Activated CD4-positive, CD25-positive, alpha-beta regulatory T cell treated with anti-CD3 and anti-CD28 coated beads, Interleukin-2, amount 50 U/mL, for 72 hours (primary cell): ENCODE results near the gene SYT13.
"Not testable (repeated sequence)": the region's sequence is repeated elsewhere in the genome, so short reads cannot be mapped to it uniquely, and the experiment has no call there.

Experiments used
- DNase-seq: peaks from one replicate; pipeline ENCODE4 v3.0.0; 2021

Gene SYT13

GRCh38 chr11:45272701-45273100 lies 13.4 kb downstream of the SYT13 start:
- DNase-seq: no peak

- DNase-seq: no peak
Observed at GRCh38 chr11:45270946-45271716, 15.0 kb downstream of the SYT13 start.

- no peak for DNase-seq
Observed at GRCh38 chr11:45269678-45270077, 16.5 kb downstream of the SYT13 start.

- no peak for DNase-seq
Observed at GRCh38 chr11:45267652-45268299, 18.4 kb downstream of the SYT13 start.

- peak; percentile 39 for DNase-seq
Observed at GRCh38 chr11:45267052-45267451, 19.1 kb downstream of the SYT13 start.

- DNase-seq: no peak
Observed at GRCh38 chr11:45266676-45267020, 19.5 kb downstream of the SYT13 start.

- no peak for DNase-seq
Observed at GRCh38 chr11:45265969-45266675, 20.0 kb downstream of the SYT13 start.

- no peak for DNase-seq
Observed at GRCh38 chr11:45264839-45265515, 21.2 kb downstream of the SYT13 start.

- no peak for DNase-seq
Observed at GRCh38 chr11:45263773-45264172, 22.4 kb downstream of the SYT13 start.

- DNase-seq: no peak
Observed at GRCh38 chr11:45262900-45263299, 23.2 kb downstream of the SYT13 start.

GRCh38 chr11:45260071-45260470 lies 26.1 kb downstream of the SYT13 start:
- DNase-seq: no peak

- DNase-seq: no peak
Observed at GRCh38 chr11:45259592-45259991, 26.5 kb downstream of the SYT13 start.

- no peak for DNase-seq
Observed at GRCh38 chr11:45258982-45259530, 27.1 kb downstream of the SYT13 start.

GRCh38 chr11:45254070-45254469 lies 32.1 kb downstream of the SYT13 start:
- DNase-seq: no peak

- no peak for DNase-seq
Observed at GRCh38 chr11:45253640-45254039, 32.5 kb downstream of the SYT13 start.

GRCh38 chr11:45252877-45253276 lies 33.3 kb downstream of the SYT13 start:
- no peak for DNase-seq

GRCh38 chr11:45252134-45252856 lies 33.8 kb downstream of the SYT13 start:
- peak; percentile 51 for DNase-seq

- no peak for DNase-seq
Observed at GRCh38 chr11:45250035-45250718, 36.0 kb downstream of the SYT13 start.

GRCh38 chr11:45249372-45249771 lies 36.8 kb downstream of the SYT13 start:
- DNase-seq: not testable (repeated sequence)

- DNase-seq: no peak
Observed at GRCh38 chr11:45248501-45249011, 37.6 kb downstream of the SYT13 start.

- no peak for DNase-seq
Observed at GRCh38 chr11:45247433-45247832, 38.7 kb downstream of the SYT13 start.

- no peak for DNase-seq
Observed at GRCh38 chr11:45246241-45246640, 39.9 kb downstream of the SYT13 start.
